Natural killer cell (primary cell): Measurements from ENCODE around the gene HNRNPH1. TPM values are rescaled to one million over a fixed set of nuclear protein-coding genes. Genes with fewer than 3 reads are reported as not detected.

Experiments
- ATAC-seq, 3 donors: fragments of 150-1000 bp in 2 of 3; fragments of 200-7000 bp in 1 of 3; cut with Tn5 transposase; 1 replicate in 1 of 3; 2 replicates in 2 of 3; pipeline ENCODE4 v1.10.0; 2021; ENCODE audit warnings: mild to moderate bottlenecking in 2 of 3, moderate library complexity in 2 of 3
- DNase-seq, 2 donors: peaks; one replicate each; pipeline versions ENCODE4 v3.0.0 to v3.0.0-alpha.2; 2013 to 2021; ENCODE audit warnings: mixed read lengths in 1 of 2
- H3K27ac ChIP-seq: one replicate; pipeline ENCODE4 v1.5.1; 2013; ENCODE audit warnings: mild to moderate bottlenecking, low read length
- H3K27me3 ChIP-seq: one replicate; pipeline ENCODE4 v1.6.1; 2013; ENCODE audit warnings: low read length; ENCODE audit not compliant: control insufficient read depth, insufficient read depth
- H3K36me3 ChIP-seq: one replicate; pipeline ENCODE4 v1.6.1; 2013; ENCODE audit warnings: low read length; ENCODE audit not compliant: control insufficient read depth, insufficient read depth
- H3K4me1 ChIP-seq: one replicate; pipeline ENCODE4 v1.6.1; 2013; ENCODE audit warnings: low read length; ENCODE audit not compliant: control insufficient read depth, insufficient read depth
- H3K4me3 ChIP-seq: one replicate; pipeline ENCODE4 v1.5.1; 2013; ENCODE audit warnings: low read length
- H3K9me3 ChIP-seq: one replicate; pipeline ENCODE4 v1.6.1; 2013; ENCODE audit warnings: low read length; ENCODE audit not compliant: control insufficient read depth, insufficient read depth
- H3K27ac Mint-ChIP-seq, 2 donors: one replicate each; pipeline ENCODE4 v1.8.0; 2022; ENCODE audit warnings: mild to moderate bottlenecking in 2 of 2, mixed read lengths in 2 of 2, moderate library complexity in 1 of 2
- H3K27me3 Mint-ChIP-seq, 2 donors: one replicate each; pipeline ENCODE4 v1.8.0; 2022; ENCODE audit warnings: low read depth in 2 of 2, mixed read lengths in 2 of 2
- H3K36me3 Mint-ChIP-seq: one replicate; pipeline ENCODE4 v1.8.0; 2022; ENCODE audit warnings: mixed read lengths
- H3K4me1 Mint-ChIP-seq, 2 donors: one replicate each; pipeline ENCODE4 v1.8.0; 2022; ENCODE audit warnings: mixed read lengths in 2 of 2
- H3K4me3 Mint-ChIP-seq: one replicate; pipeline ENCODE4 v1.8.0; 2022; ENCODE audit warnings: mild to moderate bottlenecking, moderate library complexity, mixed read lengths
- H3K9me3 Mint-ChIP-seq, 2 donors: one replicate each; pipeline ENCODE4 v1.8.0; 2022; ENCODE audit warnings: mixed read lengths in 2 of 2
- CTCF ChIP-seq: fragments of 200-600 bp; IDR thresholded peaks from one replicate; pipeline ENCODE4 v1.8.0; 2022; ENCODE audit warnings: antibody characterized with exemption
- WGBS: methylation state at CpG from one replicate; pipeline ENCODE4 v1.1.7; 2013; ENCODE audit warnings: missing lambda C conversion rate; ENCODE audit not compliant: insufficient coverage; 5-methylcytosine and 5-hydroxymethylcytosine counted together
- intact Hi-C: fragments of 100-400 bp; cut with micrococcal nuclease; formaldehyde crosslinking; loops from one replicate; pipeline ENCODE4 v1.14.2; 2022
- total RNA-seq, 4 donors: library from RNA; stranded (reverse); fragments of 120-200 nt in 1 of 4; gene quantifications; one replicate each; pipeline versions ENCODE4 v1.2.3 to v1.2.4, GENCODE V29; 2013 to 2022

The HNRNPH1 gene
- total RNA-seq, 3 donors from 2014 or later (not counting 1 experiment from before 2014, with no cell fraction given), result 1,749 to 2,212 (median 1,853) TPM

- peaks cover 71% of the 10 kb centered on the region for H3K36me3 Mint-ChIP-seq
- peaks cover 68 to 71% of the 10 kb centered on the region in 2 donors for H3K4me1 Mint-ChIP-seq
- DNase-seq (peak in 1 of 2 donors; percentile 43), ATAC-seq (peak in 2 of 3 donors; percentile 24 to 46)
- no peaks in the 10 kb centered on the region for H3K9me3 Mint-ChIP-seq
- no peak overlapping the region for H3K4me3 ChIP-seq
- peak overlapping the region; percentile 38 for H3K4me3 Mint-ChIP-seq
- no peaks in the 10 kb centered on the region for H3K27me3 ChIP-seq
- H3K27ac ChIP-seq, result no peak overlapping the region
- H3K27ac Mint-ChIP-seq, result peak overlapping the region; percentile 57 to 98
- H3K36me3 ChIP-seq, result peaks cover 91% of the 10 kb centered on the region
- H3K4me1 ChIP-seq, result peaks cover 8% of the 10 kb centered on the region
- no peak for TF ChIP-seq CTCF
- no peaks in the 10 kb centered on the region for H3K27me3 Mint-ChIP-seq
- intact Hi-C loops, result no loop called here
- no peaks in the 10 kb centered on the region for H3K9me3 ChIP-seq
- 83% methylated on average over 8 of the region's 8 CpGs for WGBS
Observed at GRCh38 chr5:179613460-179614071, 9.9 kb downstream of the HNRNPH1 start.

- DNase-seq (peak in 1 of 2 donors; percentile 33), ATAC-seq (no peak)
- Histone ChIP-seq H3K27ac (no peak overlapping the region), H3K4me1 (peaks cover 5% of the 10 kb centered on the region), H3K4me3 (no peak overlapping the region), H3K9me3 (no peaks in the 10 kb centered on the region), H3K27me3 (no peaks in the 10 kb centered on the region), H3K36me3 (peaks cover 88% of the 10 kb centered on the region)
- Mint-ChIP-seq H3K27ac (peak overlapping the region; percentile 57 to 98), H3K4me1 (peaks cover 62 to 65% of the 10 kb centered on the region in 2 donors), H3K27me3 (no peaks in the 10 kb centered on the region), H3K36me3 (peaks cover 65% of the 10 kb centered on the region), H3K4me3 (peak overlapping the region; percentile 38), H3K9me3 (no peaks in the 10 kb centered on the region)
- WGBS, result 91% methylated on average over 20 of the region's 21 CpGs
- intact Hi-C loops, result no loop called here
- TF ChIP-seq CTCF, result no peak
Observed at GRCh38 chr5:179612577-179613459, 10.7 kb downstream of the HNRNPH1 start.

GRCh38 chr5:179610903-179611265 is 12.6 kb downstream of the HNRNPH1 start:
- Histone ChIP-seq H3K27ac (no peak overlapping the region), H3K4me1 (peaks cover 5% of the 10 kb centered on the region), H3K4me3 (no peak overlapping the region), H3K27me3 (no peaks in the 10 kb centered on the region), H3K9me3 (no peaks in the 10 kb centered on the region), H3K36me3 (peaks cover 86% of the 10 kb centered on the region)
- intact Hi-C loops, result no loop called here
- no peaks in the 10 kb centered on the region for H3K27me3 Mint-ChIP-seq
- H3K27ac Mint-ChIP-seq, result peak overlapping the region; percentile 50 to 52
- ATAC-seq (no peak), DNase-seq (no peak)
- H3K4me3 Mint-ChIP-seq, result no peak overlapping the region
- H3K36me3 Mint-ChIP-seq, result peaks cover 46% of the 10 kb centered on the region
- peaks cover 43 to 46% of the 10 kb centered on the region in 2 donors for H3K4me1 Mint-ChIP-seq
- TF ChIP-seq CTCF, result no peak
- H3K9me3 Mint-ChIP-seq, result no peaks in the 10 kb centered on the region
